Suprapubic skin (tissue), 4 donors: ENCODE results near the gene CHIT1.

Experiments used
- EP300 ChIP-seq: sonication (generic); formaldehyde crosslinking; IDR thresholded peaks from one replicate; pipeline ENCODE4 v1.6.1; 2017; ENCODE audit warnings: antibody characterized with exemption
- POLR2A ChIP-seq, 2 donors: fragments of 450-650 bp; IDR thresholded peaks; one replicate each; pipeline ENCODE4 v1.6.1; 2017; ENCODE audit warnings: antibody characterized with exemption in 2 of 2, mild to moderate bottlenecking in 2 of 2, moderate library complexity in 2 of 2
- POLR2AphosphoS5 ChIP-seq, 3 donors: sonication (generic); formaldehyde crosslinking; IDR thresholded peaks; one replicate each; pipeline ENCODE4 v1.6.1; 2017; ENCODE audit warnings: antibody characterized with exemption in 3 of 3
- TF ChIP-seq, protein P1 (sequence below), 2 donors: fragments of 200-600 bp in 1 of 2; fragments of 450-650 bp in 1 of 2; sonication (generic) in 1 of 2; IDR thresholded peaks; one replicate each; pipeline ENCODE4 v1.5.1; 2016 to 2019; ENCODE audit warnings: antibody characterized with exemption in 2 of 2, mild to moderate bottlenecking in 1 of 2, moderate library complexity in 1 of 2

GRCh38 chr1:203182387-203182953 is 47.0 kb downstream of the CHIT1 start:
- TF ChIP-seq POLR2A (IDR thresholded peaks at IDR 0.05) (no peak), EP300 (no peak), POLR2AphosphoS5 (IDR thresholded peaks at IDR 0.05) (no peak)
- TF ChIP-seq, protein P1, sequence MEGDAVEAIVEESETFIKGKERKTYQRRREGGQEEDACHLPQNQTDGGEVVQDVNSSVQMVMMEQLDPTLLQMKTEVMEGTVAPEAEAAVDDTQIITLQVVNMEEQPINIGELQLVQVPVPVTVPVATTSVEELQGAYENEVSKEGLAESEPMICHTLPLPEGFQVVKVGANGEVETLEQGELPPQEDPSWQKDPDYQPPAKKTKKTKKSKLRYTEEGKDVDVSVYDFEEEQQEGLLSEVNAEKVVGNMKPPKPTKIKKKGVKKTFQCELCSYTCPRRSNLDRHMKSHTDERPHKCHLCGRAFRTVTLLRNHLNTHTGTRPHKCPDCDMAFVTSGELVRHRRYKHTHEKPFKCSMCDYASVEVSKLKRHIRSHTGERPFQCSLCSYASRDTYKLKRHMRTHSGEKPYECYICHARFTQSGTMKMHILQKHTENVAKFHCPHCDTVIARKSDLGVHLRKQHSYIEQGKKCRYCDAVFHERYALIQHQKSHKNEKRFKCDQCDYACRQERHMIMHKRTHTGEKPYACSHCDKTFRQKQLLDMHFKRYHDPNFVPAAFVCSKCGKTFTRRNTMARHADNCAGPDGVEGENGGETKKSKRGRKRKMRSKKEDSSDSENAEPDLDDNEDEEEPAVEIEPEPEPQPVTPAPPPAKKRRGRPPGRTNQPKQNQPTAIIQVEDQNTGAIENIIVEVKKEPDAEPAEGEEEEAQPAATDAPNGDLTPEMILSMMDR (IDR thresholded peaks at IDR 0.05): no peak
